ENCODE data around the gene FRAS1. TPM values are rescaled to one million over a fixed set of nuclear protein-coding genes. Genes with fewer than 3 reads are reported as not detected.
A peak's percentile ranks its signal among the peaks of the same experiment; 100 is the strongest.

Gene FRAS1
- total and polyA plus RNA-seq, 11 donors, result 0.57 to 13.4 (median 3.2) TPM

DNA sequence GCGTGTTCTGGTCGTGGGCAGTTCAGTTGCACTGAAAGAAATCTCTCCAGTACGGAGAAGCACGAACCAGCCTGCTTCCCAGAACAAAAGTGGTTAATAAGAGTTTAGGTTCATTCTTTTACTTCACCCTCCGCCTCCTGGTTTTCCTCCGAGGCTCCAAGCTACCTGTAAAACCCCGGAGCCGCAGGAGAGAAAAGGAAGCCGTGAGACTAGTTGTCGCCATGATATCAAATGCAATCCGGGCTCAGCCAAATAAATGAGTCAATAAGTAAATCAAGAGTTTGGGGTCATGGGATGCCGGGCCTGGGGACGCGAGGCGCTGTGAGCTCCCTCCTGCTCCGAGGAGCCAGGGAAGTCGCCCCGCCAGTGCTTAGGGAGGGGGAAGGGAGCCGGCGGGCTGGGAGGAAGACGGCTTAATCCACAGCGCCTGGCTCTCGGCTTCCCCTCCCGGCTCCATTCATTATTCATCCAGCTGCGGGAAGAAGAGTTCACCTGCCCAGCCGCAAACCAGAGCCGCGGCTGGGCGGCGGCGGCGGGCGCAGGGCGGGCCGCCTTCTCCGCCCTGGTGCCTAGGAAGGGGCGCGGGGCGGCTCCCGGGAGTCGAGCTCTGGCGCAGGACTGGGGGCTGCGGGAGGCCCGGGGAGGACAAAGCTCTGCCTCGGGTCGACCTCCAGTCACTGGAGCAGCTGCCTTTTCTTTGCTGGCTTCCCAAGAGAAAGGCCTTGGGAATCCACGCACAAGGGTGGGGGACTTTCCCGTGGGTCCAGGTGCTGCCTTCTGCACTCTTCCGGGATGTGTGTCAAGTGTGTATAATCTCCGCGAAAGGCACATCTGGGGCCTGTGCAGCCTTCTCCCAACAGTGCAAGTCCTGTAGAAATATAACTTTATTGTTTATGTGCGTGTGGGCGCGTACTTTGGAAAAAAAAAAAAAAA is 1.7 kb downstream of the FRAS1 start:
- H3K9me3 ChIP-seq, result no peaks in the 10 kb centered on the region
- DNase-seq, result peak; percentile 32 to 65 (median 40)
- peak overlapping the region; percentile 49 to 82 (median 67) for H3K4me3 ChIP-seq
- WGBS, 4 donors, result 1% methylated on average over 38 to 54 of the region's 54 CpGs
- H3K36me3 ChIP-seq, result no peaks in the 10 kb centered on the region
- peaks cover 0 to 29% (median 3%) of the 10 kb centered on the region in 12 donors for H3K4me1 ChIP-seq
- intact Hi-C loops (cut with DNase I), result loop anchor here in 7 of 10 donors (2.0 to 10.0 kb wide), 7 partner anchors 43 to 716 kb away; partner anchors contain the start of gene BMP2K (in 1 of the 7)
- H3K27ac ChIP-seq, result peak overlapping the region in 10 of 12 donors; percentile 5 to 90 (median 62)
- ATAC-seq, result peak in 2 of 4 donors; percentile 20 to 45
- peaks cover 0 to 53% (median 0%) of the 10 kb centered on the region in 9 donors for H3K27me3 ChIP-seq
- TF ChIP-seq, protein P1, sequence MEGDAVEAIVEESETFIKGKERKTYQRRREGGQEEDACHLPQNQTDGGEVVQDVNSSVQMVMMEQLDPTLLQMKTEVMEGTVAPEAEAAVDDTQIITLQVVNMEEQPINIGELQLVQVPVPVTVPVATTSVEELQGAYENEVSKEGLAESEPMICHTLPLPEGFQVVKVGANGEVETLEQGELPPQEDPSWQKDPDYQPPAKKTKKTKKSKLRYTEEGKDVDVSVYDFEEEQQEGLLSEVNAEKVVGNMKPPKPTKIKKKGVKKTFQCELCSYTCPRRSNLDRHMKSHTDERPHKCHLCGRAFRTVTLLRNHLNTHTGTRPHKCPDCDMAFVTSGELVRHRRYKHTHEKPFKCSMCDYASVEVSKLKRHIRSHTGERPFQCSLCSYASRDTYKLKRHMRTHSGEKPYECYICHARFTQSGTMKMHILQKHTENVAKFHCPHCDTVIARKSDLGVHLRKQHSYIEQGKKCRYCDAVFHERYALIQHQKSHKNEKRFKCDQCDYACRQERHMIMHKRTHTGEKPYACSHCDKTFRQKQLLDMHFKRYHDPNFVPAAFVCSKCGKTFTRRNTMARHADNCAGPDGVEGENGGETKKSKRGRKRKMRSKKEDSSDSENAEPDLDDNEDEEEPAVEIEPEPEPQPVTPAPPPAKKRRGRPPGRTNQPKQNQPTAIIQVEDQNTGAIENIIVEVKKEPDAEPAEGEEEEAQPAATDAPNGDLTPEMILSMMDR (IDR thresholded peaks at IDR 0.05), result no peak
- TF ChIP-seq POLR2A (IDR thresholded peaks at IDR 0.05), result no peak

DNA sequence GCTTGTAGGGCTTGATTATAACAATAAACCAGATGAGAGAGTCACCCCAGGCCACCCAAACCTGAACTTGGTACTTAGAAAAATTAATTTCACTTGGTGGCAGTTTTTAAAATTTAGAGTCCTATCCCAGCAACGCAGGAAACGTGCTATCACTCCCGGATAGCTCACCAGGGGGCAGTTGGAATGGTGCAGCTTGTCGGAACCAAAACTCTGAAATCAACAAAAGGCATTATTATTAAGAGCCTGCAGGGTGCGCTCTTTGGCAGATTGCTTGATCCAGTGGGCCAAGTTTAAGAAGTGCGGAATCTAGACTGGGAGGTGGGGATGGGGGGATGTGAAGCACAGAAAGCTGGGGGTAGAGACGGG is 2.4 kb downstream of the FRAS1 start:
- ATAC-seq, result peak in 3 of 4 donors; percentile 25 to 39 (median 27)
- Histone ChIP-seq H3K27me3 (peaks cover 0 to 53% (median 0%) of the 10 kb centered on the region in 9 donors), H3K36me3 (no peaks in the 10 kb centered on the region), H3K27ac (peak overlapping the region in 8 of 12 donors; percentile 36 to 90 (median 68)), H3K4me1 (peaks cover 0 to 29% (median 3%) of the 10 kb centered on the region in 12 donors), H3K4me3 (peak overlapping the region; percentile 49 to 82 (median 67)), H3K9me3 (no peaks in the 10 kb centered on the region)
- intact Hi-C loops (cut with DNase I), result loop anchor here in 7 of 10 donors (2.0 to 10.0 kb wide), 7 partner anchors 43 to 715 kb away; partner anchors contain the start of gene BMP2K (in 1 of the 7)
- peak in 4 of 5 donors; percentile 26 to 52 (median 49) for DNase-seq
- 2 to 6% (median 5%) methylated on average over 7 of the region's 7 CpGs for WGBS, 4 donors
- no peak for TF ChIP-seq POLR2A (IDR thresholded peaks at IDR 0.05)
- TF ChIP-seq, protein P1 (IDR thresholded peaks at IDR 0.05), result peak in 11 of 12 donors; percentile 48 to 72 (median 58)

DNA sequence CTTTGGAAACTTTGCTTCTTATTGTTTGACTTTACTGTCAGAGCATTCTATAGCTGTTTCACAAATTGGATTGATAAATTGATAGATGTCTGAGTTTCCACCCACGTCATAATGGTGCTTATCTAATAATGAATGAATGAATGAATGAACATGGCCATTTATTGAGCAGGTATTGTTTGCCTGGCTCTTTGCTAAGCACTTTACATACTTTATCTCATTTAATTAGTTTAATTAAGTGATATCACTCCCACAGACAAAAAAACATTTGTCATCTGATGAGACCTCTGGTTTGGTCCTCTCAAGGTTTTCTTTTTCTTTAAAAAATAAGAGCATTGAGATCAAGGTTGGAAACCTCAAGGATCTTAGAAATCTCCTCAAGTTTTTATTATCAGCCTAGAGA is 2.8 kb downstream of the FRAS1 start:
- intact Hi-C loops (cut with DNase I), result loop anchor here in 9 of 10 donors (2.0 to 10.0 kb wide), 8 partner anchors 42 to 715 kb away; partner anchors contain the start of gene BMP2K (in 1 of the 9)
- H3K4me1 ChIP-seq, result peaks cover 0 to 29% (median 3%) of the 10 kb centered on the region in 12 donors
- WGBS, 4 donors, result 67 to 95% (median 80%) methylated on average over 1 of the region's 1 CpG
- ATAC-seq, result no peak
- no peak overlapping the region for H3K27ac ChIP-seq
- H3K27me3 ChIP-seq, result peaks cover 0 to 53% (median 0%) of the 10 kb centered on the region in 9 donors
- no peaks in the 10 kb centered on the region for H3K36me3 ChIP-seq
- TF ChIP-seq, protein P1 (IDR thresholded peaks at IDR 0.05), result no peak
- no peak for TF ChIP-seq POLR2A (IDR thresholded peaks at IDR 0.05)
- no peak overlapping the region for H3K4me3 ChIP-seq
- H3K9me3 ChIP-seq, result no peaks in the 10 kb centered on the region
- DNase-seq, result no peak

Data from heart left ventricle (tissue), 16 donors.